Posterior cingulate gyrus (tissue), 11 donors: ENCODE results near the gene ZIM2.
"Not testable (repeated sequence)": the region's sequence is repeated elsewhere in the genome, so short reads cannot be mapped to it uniquely, and the experiment has no call there.

Experiments used
- DNase-seq, 10 donors: peaks; one replicate each; pipeline versions ENCODE4 v3.0.0 to v3.0.0-alpha.2; 2020 to 2021; ENCODE audit warnings: mixed read lengths in 3 of 10
- intact Hi-C: fragments of 100-400 bp; cut with DNase I; formaldehyde crosslinking; loops from one replicate; pipeline ENCODE4 v1.15.1; 2023

Gene ZIM2

GRCh38 chr19:56840451-56841192 lies at the start of gene ZIM2, which contains the start of gene PEG3:
Gene ZIM2 (minus strand): TSS chr19:56840726. CDS start chr19:56824277, 16,449 bp downstream.
Gene PEG3 (minus strand): TSS chr19:56840726. CDS start chr19:56824655, 16,071 bp downstream.
- intact Hi-C loops, result loop anchor here (2.0 kb wide), 1 partner anchor 258 kb away; no protein-coding TSS in a partner anchor

DNA sequence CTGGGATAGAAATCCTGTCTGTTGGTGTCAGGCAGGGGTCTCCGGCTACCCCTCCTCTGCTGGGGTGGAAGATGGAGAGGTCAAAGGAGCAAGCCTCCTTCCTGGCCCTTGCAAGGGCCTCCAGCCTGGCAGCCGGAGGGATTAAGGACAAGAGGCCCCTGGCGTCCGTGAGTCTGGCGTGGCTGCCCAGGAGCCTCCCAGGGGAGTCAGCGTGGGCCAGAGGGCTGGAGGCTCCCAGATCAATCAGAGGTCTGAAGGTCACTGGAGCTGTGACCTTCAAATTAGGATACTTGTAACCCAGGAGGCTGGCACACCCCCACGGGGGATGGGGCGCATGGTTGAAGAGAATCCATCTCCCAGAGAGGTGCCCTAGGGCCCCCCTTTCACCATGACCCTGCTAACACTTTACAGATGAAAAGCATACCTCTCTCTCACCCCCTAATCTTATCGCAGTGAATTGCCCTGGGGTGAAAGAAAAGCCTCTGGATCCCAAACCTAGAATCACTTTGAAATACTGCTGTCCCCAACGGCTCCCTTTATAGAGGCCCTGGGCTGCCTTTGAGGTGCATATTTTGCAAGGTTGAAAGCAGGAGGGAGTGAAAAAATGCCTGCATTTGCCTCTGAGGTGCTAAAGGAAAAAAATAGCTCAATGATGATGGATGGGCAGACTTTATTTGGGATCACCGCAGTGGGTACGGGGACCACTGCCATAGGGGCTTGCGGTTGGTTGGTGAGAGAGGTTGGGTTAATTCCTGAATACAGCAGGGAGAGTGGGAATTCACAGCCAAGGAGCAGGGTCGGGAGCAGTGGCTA lies 44.9 kb upstream of the ZIM2 start:
- DNase-seq, result peak in 1 of 10 donors; percentile 38
- intact Hi-C loops, result no loop called here

More at GRCh38 chr19:56840451-56841192, at the start of gene ZIM2, which contains the start of gene PEG3:
- DNase-seq, result peak; percentile 82 to 99 (median 90)

DNA sequence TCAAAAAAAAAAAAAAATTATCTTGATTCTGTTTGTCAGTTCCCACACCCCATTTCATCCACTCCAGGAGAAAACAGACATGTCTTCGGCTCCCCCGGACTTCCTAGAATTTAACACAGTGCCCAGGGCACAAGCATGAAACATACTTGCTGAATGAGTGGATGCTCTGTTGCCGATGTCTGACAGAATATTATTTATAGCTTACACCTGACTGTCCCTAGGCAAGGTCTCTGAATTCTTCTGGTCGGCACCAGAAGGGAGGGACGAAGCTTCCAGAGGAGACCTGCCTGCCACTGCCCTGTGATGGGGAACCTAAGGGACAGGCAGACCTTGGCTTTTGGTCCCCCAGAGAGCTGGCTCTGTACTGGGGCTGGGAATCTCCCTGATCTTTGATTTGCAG lies 43.9 kb upstream of the ZIM2 start:
- intact Hi-C loops, result no loop called here
- no peak for DNase-seq

DNA sequence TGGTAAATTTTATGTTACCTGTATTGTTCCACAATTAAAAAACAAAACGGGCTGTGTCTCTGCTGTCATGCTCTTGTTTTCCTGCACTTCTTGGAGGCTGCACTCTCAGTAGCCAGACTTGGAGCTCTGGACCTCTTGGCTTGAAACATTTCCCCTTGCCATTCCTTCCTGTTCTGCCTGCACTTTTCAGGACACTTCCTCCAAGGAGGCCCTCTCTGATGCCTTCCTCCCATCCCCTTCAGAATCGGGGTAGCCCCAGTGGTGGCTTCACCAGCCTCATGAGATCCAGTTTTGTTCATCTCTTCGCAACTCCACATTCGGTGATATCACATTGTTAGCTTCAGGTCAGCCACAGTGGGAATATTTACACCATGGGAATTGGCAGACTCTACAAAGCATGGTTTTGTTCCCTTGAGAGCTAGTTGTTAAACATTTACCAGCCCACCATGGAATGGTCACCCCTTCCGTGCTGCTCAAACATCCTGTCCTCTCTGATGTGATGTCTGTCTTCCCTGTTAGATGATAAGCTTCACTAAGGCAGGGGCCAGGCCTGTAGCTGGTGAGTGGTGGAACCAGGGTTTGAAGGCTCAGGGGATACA lies 40.2 kb upstream of the ZIM2 start:
- DNase-seq, result peak in 1 of 10 donors; percentile 19
- intact Hi-C loops, result no loop called here

DNA sequence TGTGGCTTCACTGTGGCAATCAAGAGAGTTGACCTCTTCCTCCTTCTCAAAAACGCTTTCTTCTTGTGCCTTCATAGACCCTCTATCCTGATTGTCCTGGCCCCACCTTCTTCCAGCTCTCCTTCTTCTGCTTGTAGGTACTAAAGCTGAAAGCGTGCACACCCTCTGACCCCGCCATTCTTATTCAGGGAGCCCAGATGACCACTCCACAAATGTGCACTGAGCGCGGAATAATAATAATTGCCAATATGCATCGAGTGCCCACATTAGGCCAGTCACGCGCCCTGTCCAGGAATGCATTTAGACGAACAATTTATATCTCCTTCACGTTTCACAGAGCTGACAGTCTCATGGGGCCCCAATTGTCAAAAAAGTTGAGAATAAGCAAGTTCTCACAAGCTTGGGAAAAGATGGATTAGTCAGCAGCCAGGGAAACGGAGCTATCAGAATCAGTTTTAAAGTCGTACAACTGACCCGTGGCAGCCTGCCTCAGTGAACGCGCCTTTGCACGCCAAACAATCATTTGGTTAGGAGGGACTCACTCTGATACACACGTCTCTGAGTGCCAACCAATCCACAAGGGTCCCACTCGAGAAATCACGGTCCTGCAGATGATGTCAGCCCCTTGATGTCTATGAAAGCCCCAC lies 36.7 kb upstream of the ZIM2 start:
- peak in 1 of 10 donors; percentile 26 for DNase-seq
- intact Hi-C loops, result no loop called here

- intact Hi-C loops, result no loop called here
- no peak for DNase-seq
Observed at GRCh38 chr19:56875717-56876116, 35.2 kb upstream of the ZIM2 start.

GRCh38 chr19:56874530-56874929 lies 34.0 kb upstream of the ZIM2 start:
- intact Hi-C loops, result no loop called here
- no peak for DNase-seq

DNA sequence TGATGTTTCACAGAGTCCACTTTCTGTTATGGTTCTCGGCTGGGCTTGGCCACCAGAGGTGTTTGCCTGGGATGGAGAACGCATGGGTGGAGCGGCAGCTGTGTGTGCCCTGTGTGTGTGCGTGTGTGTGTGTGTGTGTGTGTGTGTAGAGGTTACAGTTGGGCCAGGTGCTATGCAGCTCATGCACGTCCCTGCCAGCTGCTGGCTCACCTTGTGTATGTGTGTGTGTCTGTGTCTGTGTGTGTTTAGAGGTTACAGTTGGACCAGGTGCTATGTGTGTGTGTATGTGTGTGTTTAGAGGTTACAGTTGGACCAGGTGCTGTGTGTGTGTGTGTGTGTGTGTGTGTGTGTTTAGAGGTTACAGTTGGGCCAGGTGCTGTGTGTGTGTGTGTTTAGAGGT lies 33.0 kb upstream of the ZIM2 start:
- intact Hi-C loops, result no loop called here
- DNase-seq, result peak in 1 of 10 donors; percentile 30

GRCh38 chr19:56869886-56870285 lies 29.4 kb upstream of the ZIM2 start:
- peak in 1 of 10 donors; percentile 64 for DNase-seq
- intact Hi-C loops, result no loop called here

DNA sequence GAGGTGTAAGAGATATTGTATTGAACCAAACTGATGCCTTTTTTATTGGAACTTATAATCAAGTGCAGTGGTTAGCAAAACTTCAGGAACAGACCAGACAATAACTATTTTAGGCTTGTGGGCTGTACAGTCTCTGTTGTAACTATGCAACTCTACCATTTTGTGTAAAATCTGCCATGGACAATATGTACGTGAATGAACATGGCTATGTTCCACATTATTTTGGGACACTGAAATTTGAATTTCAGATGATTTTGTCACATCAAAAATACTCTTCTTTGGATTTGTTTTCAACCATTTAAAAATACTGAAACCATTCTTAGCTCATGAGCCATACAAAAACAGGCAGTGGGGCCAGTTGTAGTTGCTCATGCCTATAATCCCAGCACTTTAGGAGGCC lies 27.9 kb upstream of the ZIM2 start:
- DNase-seq, result no peak
- intact Hi-C loops, result no loop called here

GRCh38 chr19:56866538-56866937 lies 26.0 kb upstream of the ZIM2 start:
- intact Hi-C loops, result no loop called here
- peak in 6 of 10 donors; percentile 13 to 88 (median 52) for DNase-seq

- DNase-seq, result no peak
- intact Hi-C loops, result no loop called here
Observed at GRCh38 chr19:56864443-56865125, 24.1 kb upstream of the ZIM2 start.

GRCh38 chr19:56862741-56863140 lies 22.2 kb upstream of the ZIM2 start:
- DNase-seq, result no peak
- intact Hi-C loops, result no loop called here

DNA sequence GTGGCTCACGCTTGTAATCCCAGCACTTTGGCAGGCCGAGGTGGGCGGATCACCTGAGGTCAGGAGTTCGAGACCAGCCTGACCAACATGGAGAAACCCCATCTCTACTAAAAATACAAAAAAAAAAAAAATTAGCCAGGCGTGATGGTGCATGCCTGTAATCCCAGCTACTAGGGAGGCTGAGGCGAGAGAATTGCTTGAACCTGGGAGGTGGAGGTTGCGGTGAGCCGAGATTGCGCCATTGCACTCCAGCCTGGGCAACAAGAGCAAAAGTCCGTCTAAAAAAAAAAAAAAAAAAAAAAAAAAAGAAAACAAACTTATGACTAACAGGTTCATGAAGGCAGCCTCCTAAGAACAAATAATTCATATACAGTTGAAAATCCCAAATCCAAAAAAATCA lies 19.9 kb upstream of the ZIM2 start:
- DNase-seq, intact Hi-C loops: not testable (repeated sequence)

DNA sequence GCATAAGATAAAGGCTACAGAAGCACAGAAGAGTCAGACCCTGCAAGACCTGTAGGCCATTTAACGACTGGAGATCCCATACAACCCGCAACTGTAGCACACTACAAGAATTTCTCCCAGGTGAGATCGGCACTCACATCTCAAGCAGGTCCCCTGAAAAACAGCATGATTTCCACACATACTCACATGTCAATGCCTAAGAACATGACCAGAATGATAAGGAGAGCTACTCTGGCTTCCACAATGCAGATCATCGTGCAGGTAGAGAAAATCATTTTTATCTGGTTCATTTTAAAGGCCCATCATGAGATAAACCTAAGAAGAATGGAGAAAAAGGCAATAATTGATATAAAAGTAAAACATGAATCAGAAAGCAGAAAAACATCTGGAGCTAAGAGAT lies 17.5 kb upstream of the ZIM2 start:
- DNase-seq, result no peak
- intact Hi-C loops, result no loop called here

GRCh38 chr19:56856822-56857221 lies 16.3 kb upstream of the ZIM2 start:
- DNase-seq, result no peak
- intact Hi-C loops, result no loop called here

DNA sequence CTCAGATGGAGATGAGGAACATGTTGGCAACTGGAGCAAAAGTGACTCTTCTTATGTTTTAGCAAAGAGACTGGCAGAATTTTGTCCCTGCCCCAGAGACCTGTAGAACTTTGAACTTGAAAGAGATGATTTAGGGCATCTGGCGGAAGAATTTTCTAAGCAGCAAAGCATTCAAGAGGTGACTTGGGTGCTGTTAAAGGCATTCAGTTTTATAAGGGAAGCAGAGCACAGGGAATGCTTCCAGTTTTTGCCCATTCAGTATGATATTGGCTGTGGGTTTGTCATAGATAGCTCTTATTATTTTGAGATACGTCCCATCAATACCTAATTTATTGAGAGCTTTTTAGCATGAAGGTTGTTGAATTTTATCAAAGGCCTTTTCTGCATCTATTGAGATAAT lies 11.8 kb upstream of the ZIM2 start:
- DNase-seq, intact Hi-C loops: not testable (repeated sequence)

DNA sequence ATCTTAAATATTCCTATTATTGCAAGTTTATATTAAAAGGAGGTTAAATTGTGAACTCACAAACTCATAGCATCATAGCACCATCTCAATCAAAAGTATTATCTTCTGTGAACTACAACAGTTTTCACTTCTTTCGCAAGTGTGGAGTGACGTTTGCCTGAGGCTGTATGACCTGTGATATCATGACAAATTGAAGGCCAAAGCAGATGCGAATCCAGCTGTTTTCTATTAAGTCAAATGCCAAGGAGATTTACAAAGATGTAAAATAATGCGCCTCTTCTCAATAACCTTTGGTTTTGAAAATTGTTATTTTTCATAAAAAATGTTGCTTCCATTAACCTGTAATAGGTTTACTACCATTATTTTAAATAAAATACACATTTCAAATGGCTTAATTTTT lies 7.6 kb upstream of the ZIM2 start:
- intact Hi-C loops, result no loop called here
- no peak for DNase-seq

- no peak for DNase-seq
- intact Hi-C loops, result no loop called here
Observed at GRCh38 chr19:56842412-56842811, 1.9 kb upstream of the ZIM2 start.

DNA sequence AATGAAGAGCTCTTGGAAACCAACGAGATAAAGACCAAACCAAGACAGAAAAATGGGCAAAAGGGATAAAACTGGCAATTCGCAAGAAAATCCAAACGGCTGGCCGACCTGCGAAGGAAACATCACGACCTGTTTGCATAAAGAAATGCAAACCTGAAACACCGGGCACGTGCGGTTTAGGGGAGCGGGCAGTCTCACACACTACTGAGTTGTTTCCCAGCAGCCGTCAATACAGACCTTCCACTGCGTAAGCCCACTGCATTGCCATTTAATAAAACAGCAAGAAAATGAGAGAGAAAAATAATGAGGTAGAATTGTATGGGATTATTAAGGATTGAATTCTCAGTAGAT lies 642 bp upstream of the ZIM2 start:
- intact Hi-C loops, result loop anchor here (2.0 kb wide), 1 partner anchor 258 kb away; no protein-coding TSS in a partner anchor
- peak in 2 of 10 donors; percentile 10 to 13 for DNase-seq
